Endothelial cell (in vitro differentiated cells): ENCODE measurements around the gene MYO1G. TPM values are rescaled to one million over a fixed set of nuclear protein-coding genes. Genes with fewer than 3 reads are reported as not detected.

ENCODE experiments used
- DNase-seq: peaks from one replicate; pipeline ENCODE4 v3.0.0; 2021; ENCODE audit warnings: low spot score
- H3K27ac Mint-ChIP-seq: one replicate; pipeline ENCODE4 v1.8.0; 2021; ENCODE audit warnings: mixed read lengths, inconsistent platforms; ENCODE audit not compliant: unreplicated experiment
- H3K27me3 Mint-ChIP-seq: one replicate; pipeline ENCODE4 v1.8.0; 2021; ENCODE audit warnings: mild to moderate bottlenecking, moderate library complexity, mixed read lengths, inconsistent platforms; ENCODE audit not compliant: unreplicated experiment
- H3K36me3 Mint-ChIP-seq: one replicate; pipeline ENCODE4 v1.8.0; 2021; ENCODE audit warnings: mild to moderate bottlenecking, low read depth, mixed read lengths, inconsistent platforms; ENCODE audit not compliant: unreplicated experiment
- H3K4me1 Mint-ChIP-seq: one replicate; pipeline ENCODE4 v1.8.0; 2021; ENCODE audit warnings: mild to moderate bottlenecking, mixed read lengths, inconsistent platforms; ENCODE audit not compliant: unreplicated experiment
- H3K4me3 Mint-ChIP-seq: one replicate; pipeline ENCODE4 v1.8.0; 2021; ENCODE audit warnings: mild to moderate bottlenecking, mixed read lengths, inconsistent platforms; ENCODE audit not compliant: unreplicated experiment
- H3K9me3 Mint-ChIP-seq: one replicate; pipeline ENCODE4 v1.8.0; 2021; ENCODE audit warnings: mixed read lengths, inconsistent platforms; ENCODE audit not compliant: unreplicated experiment
- total RNA-seq: library from RNA; stranded (reverse); fragmentation: NEBNext Ultra II Directional; extraction: Animal tissue kit (Norgen Biotek cat#: 25700); gene quantifications from one replicate; pipeline ENCODE4 v1.2.1, GENCODE V29; 2021; ENCODE audit not compliant: unreplicated experiment
- TF ChIP-seq, protein P1 (sequence below): fragments of 200-600 bp; sonication (generic); IDR thresholded peaks from one replicate; pipeline ENCODE4 v1.5.0; 2021; ENCODE audit warnings: antibody characterized with exemption; ENCODE audit not compliant: unreplicated experiment

Gene MYO1G
- total RNA-seq, 1 donor from 2014 or later = 0.13 TPM

- H3K27ac Mint-ChIP-seq = no peak overlapping the region
- no peak for DNase-seq
- peaks cover 6% of the 10 kb centered on the region for H3K27me3 Mint-ChIP-seq
- no peaks in the 10 kb centered on the region for H3K9me3 Mint-ChIP-seq
- peaks cover 5% of the 10 kb centered on the region for H3K36me3 Mint-ChIP-seq
- TF ChIP-seq, protein P1, sequence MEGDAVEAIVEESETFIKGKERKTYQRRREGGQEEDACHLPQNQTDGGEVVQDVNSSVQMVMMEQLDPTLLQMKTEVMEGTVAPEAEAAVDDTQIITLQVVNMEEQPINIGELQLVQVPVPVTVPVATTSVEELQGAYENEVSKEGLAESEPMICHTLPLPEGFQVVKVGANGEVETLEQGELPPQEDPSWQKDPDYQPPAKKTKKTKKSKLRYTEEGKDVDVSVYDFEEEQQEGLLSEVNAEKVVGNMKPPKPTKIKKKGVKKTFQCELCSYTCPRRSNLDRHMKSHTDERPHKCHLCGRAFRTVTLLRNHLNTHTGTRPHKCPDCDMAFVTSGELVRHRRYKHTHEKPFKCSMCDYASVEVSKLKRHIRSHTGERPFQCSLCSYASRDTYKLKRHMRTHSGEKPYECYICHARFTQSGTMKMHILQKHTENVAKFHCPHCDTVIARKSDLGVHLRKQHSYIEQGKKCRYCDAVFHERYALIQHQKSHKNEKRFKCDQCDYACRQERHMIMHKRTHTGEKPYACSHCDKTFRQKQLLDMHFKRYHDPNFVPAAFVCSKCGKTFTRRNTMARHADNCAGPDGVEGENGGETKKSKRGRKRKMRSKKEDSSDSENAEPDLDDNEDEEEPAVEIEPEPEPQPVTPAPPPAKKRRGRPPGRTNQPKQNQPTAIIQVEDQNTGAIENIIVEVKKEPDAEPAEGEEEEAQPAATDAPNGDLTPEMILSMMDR = no peak
- H3K4me1 Mint-ChIP-seq = peaks cover 6% of the 10 kb centered on the region
- H3K4me3 Mint-ChIP-seq = no peak overlapping the region
Measured at GRCh38 chr7:44976746-44977196, 2.0 kb downstream of the MYO1G start.

DNA sequence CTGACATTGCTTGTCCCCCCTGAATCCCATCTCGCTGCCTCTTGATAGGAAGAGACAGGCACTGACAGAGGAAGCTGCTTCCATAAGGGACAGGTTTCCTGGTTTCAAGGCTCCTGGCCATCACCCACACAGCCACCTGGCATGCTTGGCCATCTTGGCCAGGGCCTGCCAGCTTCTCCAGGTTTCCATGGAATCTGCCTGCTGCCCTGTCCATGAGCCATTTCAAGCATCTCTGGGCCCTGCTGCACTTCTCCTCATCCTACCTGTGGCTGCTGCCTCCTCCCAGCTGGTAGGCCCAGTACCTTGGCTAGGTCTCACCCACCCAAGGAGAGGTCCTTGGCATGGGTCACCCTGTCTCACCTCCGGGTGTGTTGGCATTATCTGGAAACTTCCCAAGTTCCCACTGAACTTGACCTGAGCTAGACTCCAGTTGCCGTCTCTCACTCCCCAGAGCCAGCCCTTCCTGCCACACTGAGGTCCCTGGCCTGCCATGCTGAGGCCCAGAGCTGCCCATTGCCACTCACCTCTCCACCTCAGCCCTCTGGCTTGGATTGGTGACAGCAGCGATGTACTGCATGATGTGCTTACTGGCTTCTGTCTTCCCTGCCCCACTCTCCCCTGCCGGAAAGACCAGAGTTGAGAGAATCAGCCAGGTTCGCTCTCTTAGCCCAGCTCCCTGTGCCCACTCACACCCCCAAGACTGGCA is 2.6 kb downstream of the MYO1G start:
- H3K27ac Mint-ChIP-seq = no peak overlapping the region
- H3K4me3 Mint-ChIP-seq = no peak overlapping the region
- H3K9me3 Mint-ChIP-seq = no peaks in the 10 kb centered on the region
- peaks cover 5% of the 10 kb centered on the region for H3K27me3 Mint-ChIP-seq
- H3K4me1 Mint-ChIP-seq = peaks cover 6% of the 10 kb centered on the region
- H3K36me3 Mint-ChIP-seq = peaks cover 5% of the 10 kb centered on the region
- DNase-seq = no peak
- TF ChIP-seq, protein P1 = no peak

GRCh38 chr7:44975331-44976039 is 3.3 kb downstream of the MYO1G start:
- no peak for DNase-seq
- Mint-ChIP-seq H3K27me3 (peaks cover 4% of the 10 kb centered on the region), H3K27ac (no peak overlapping the region), H3K4me1 (peaks cover 6% of the 10 kb centered on the region), H3K4me3 (no peak overlapping the region), H3K36me3 (peaks cover 5% of the 10 kb centered on the region), H3K9me3 (no peaks in the 10 kb centered on the region)
- TF ChIP-seq, protein P1 = no peak

GRCh38 chr7:44974549-44974948 is 4.3 kb downstream of the MYO1G start:
- TF ChIP-seq, protein P1 = no peak
- H3K4me1 Mint-ChIP-seq = peaks cover 6% of the 10 kb centered on the region
- no peak overlapping the region for H3K27ac Mint-ChIP-seq
- H3K36me3 Mint-ChIP-seq = peaks cover 5% of the 10 kb centered on the region
- no peak overlapping the region for H3K4me3 Mint-ChIP-seq
- no peaks in the 10 kb centered on the region for H3K9me3 Mint-ChIP-seq
- peaks cover 4% of the 10 kb centered on the region for H3K27me3 Mint-ChIP-seq
- DNase-seq = no peak
